AG04450 (cell line): Measurements from ENCODE around the gene GEMIN7. TPM values are rescaled to one million over a fixed set of nuclear protein-coding genes. Genes with fewer than 3 reads are reported as not detected.

Experiments
- CTCF ChIA-PET: fragments of 300-600, 350-600 bp; formaldehyde crosslinking; extraction: SDS; loops from one replicate; lab custom pipeline; 2022; ENCODE audit warnings: antibody characterized with exemption, inconsistent platforms; lab: Charles Lee
- POLR2A ChIA-PET: fragments of 350-600 bp; formaldehyde crosslinking; extraction: SDS; loops from one replicate; lab custom pipeline; 2021; ENCODE audit warnings: antibody characterized with exemption, inconsistent platforms; lab: Yijun Ruan, JAX
- DNase-seq: peaks from one replicate; pipeline ENCODE4 v3.0.0-alpha.2; 2011; ENCODE audit warnings: low read depth, low spot score
- H3K27ac ChIP-seq: one replicate; pipeline ENCODE4 v1.5.1; 2012; ENCODE audit warnings: low read depth, low read length, control low read depth
- H3K27me3 ChIP-seq: one replicate; pipeline ENCODE4 v1.6.0; 2012; ENCODE audit warnings: low read length; ENCODE audit not compliant: control insufficient read depth, insufficient read depth
- H3K4me3 ChIP-seq: 2 replicates; pipeline ENCODE4 v1.5.1; 2011; ENCODE audit warnings: mild to moderate bottlenecking, low read depth, low read length, control low read depth
- H3K9me3 ChIP-seq: 2 replicates; pipeline ENCODE4 v1.5.1; 2012; ENCODE audit warnings: low read length; ENCODE audit not compliant: control insufficient read depth, insufficient read depth
- polyA plus RNA-seq: library from polyadenylated mRNA; depleted of rRNA; stranded (reverse); fragments of >200 nt; gene quantifications from 2 replicates; pipeline ENCODE4 v1.2.3, GENCODE V29; 2011
- TF ChIP-seq, protein P1 (sequence below): IDR thresholded peaks from 2 replicates; pipeline ENCODE4 v1.5.1; 2011; ENCODE audit warnings: low read depth, low read length, control low read depth, inconsistent platforms

GEMIN7 gene
- polyA plus RNA-seq, 1 experiment = 20.6 TPM

DNA sequence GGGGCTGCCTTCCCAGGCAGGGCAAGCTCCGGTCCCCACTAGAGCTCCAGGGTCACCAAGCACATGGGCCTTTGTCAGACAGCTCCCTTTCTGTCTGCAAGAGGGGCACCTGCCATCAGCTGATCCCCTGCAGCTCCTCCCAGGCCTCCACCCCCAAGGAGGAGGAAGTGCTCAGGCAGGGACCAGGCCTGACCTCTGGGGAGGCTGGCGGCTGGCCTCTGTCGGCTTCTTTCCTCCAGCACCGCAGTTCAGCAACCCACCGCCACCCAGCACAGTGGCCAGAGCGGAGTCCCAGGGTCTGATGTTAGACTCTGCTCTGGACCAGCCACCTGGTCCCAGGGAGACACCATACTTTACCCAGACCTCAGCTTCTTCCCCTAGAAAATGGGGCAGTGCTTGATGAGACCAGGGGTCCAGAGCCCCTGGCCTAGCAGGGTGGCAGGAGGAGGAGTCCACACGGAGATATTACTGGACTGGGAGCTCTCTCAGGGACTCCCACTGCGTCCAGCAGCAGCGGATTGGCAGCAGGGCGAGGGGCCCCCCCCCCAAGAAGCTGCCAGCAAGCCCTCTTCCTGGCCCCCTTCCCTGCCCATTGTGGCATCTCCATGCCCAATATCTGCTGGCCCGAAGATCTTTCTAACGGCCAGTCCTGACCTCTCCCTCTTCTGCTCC lies 57.6 kb downstream of the GEMIN7 start:
- Histone ChIP-seq H3K9me3 (no peaks in the 10 kb centered on the region), H3K27me3 (no peaks in the 10 kb centered on the region), H3K4me3 (no peak overlapping the region), H3K27ac (no peak overlapping the region)
- TF ChIP-seq, protein P1, sequence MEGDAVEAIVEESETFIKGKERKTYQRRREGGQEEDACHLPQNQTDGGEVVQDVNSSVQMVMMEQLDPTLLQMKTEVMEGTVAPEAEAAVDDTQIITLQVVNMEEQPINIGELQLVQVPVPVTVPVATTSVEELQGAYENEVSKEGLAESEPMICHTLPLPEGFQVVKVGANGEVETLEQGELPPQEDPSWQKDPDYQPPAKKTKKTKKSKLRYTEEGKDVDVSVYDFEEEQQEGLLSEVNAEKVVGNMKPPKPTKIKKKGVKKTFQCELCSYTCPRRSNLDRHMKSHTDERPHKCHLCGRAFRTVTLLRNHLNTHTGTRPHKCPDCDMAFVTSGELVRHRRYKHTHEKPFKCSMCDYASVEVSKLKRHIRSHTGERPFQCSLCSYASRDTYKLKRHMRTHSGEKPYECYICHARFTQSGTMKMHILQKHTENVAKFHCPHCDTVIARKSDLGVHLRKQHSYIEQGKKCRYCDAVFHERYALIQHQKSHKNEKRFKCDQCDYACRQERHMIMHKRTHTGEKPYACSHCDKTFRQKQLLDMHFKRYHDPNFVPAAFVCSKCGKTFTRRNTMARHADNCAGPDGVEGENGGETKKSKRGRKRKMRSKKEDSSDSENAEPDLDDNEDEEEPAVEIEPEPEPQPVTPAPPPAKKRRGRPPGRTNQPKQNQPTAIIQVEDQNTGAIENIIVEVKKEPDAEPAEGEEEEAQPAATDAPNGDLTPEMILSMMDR = no peak
- CTCF ChIA-PET = interaction anchor here (1.4 kb wide), 1 partner anchor 10 kb away, joined by 8 read pairs; no protein-coding TSS in a partner anchor
- POLR2A ChIA-PET = no interaction called here
- DNase-seq = no peak

DNA sequence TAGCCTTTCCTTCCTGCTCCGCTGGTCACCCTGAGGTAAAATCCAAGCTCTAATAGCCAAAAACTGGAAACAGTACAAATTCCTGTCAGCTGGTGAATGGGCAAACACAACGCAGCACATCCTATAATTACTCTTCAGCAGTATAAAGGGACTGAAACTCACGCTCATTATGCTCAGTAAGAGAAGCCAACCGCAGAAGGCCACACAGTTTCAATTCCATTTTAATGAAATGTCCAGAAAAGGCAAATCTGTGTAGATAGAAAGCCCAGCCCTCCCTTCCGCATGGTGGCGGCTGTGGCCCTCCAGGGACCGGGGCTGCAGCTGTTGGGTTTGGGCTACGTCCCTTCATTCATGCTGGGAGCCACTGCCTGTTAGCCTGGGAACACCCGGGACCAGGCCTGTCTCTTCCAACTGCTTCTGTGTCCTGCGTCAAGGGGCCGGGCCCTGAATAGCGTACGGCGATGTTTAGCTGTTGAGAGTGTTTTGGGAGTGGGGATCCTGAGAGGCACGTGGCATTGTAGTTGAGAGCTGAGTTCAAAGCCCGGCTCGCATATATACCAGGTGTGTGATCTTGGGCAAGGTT lies 58.2 kb downstream of the GEMIN7 start:
- no peak for DNase-seq
- no peaks in the 10 kb centered on the region for H3K9me3 ChIP-seq
- H3K27ac ChIP-seq = no peak overlapping the region
- no peak overlapping the region for H3K4me3 ChIP-seq
- ChIA-PET CTCF (interaction anchor here (1.1 to 1.4 kb wide), 2 partner anchors 11 to 14 kb away, joined by 5 to 8 read pairs; no protein-coding TSS in a partner anchor), POLR2A (no interaction called here)
- TF ChIP-seq, protein P1 = no peak
- H3K27me3 ChIP-seq = no peaks in the 10 kb centered on the region

DNA sequence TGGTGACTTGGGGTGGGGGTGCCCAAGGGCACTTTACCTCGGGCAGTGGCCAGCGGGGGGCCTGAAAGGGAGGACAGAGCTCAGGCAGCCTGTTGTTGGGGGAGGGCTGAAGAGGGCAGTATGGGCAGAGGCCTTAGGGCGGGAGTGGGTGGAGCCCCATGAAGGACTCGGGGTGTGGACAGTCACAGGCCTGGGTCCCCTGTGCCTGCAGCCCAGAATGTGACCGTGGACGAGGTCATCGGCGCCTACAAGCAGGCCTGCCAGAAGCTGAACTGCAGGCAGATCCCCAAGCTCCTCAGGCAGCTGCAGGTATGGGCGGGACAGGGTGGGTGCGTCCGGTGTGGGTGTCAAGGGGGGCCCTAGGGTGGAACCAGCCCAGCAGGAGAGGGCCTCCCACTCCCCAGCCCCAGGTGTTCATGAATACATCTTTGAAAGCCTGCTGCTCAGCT lies 59.3 kb downstream of the GEMIN7 start:
- Histone ChIP-seq H3K27ac (no peak overlapping the region), H3K27me3 (no peaks in the 10 kb centered on the region), H3K9me3 (no peaks in the 10 kb centered on the region; the same call in 1 of the 2 replicates), H3K4me3 (no peak overlapping the region)
- TF ChIP-seq, protein P1 = no peak
- POLR2A ChIA-PET = no interaction called here
- no peak for DNase-seq
- CTCF ChIA-PET = interaction anchor here (1.1 kb wide), 1 partner anchor 15 kb away, joined by 5 read pairs; no protein-coding TSS in a partner anchor

DNA sequence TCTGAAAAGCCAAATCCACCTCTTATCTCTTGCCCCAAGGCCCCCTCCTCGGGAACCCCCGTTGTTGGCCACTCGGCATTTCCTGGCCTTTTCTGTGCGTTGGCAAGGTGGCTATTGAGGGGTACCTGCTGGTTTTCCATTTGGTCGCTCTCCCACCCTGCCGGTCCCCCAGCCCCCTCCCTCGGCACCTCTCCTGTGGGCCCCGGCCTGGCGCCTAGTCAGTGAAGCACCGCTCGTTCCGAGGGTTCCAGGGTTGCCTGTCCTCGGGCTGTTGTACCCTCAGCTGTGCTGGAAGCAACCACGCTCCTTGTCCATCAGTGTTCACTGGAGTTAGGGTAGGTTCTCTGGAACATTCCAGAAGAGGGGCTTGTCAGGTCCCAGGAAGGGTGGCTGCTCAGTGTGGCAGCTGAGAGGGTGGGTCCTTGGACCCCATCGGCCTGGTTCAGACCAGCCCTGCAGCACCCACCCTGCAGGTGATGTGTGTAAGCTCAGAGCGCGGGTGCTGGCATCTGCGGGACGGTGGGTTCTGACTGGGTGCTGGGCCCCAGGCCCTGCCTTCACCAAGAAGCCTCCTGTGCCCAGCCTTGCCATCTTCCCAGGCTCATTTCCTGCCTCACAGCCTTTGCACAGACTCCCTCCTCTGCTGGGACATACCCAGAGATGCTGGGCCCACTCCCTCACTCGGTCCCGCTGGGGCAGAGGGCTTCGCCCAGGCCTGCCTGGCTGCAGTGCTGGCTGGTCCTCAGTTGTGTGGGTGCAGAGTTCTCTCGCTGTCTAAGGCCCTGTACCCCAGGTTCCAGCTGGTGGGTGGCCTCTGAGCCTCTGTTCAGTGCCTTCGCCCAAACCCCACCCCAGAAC lies 60.5 kb downstream of the GEMIN7 start:
- no peak overlapping the region for H3K27ac ChIP-seq
- H3K9me3 ChIP-seq = no peaks in the 10 kb centered on the region; the same call in 1 of the 2 replicates
- TF ChIP-seq, protein P1 = no peak
- DNase-seq = no peak
- H3K27me3 ChIP-seq = no peaks in the 10 kb centered on the region
- CTCF ChIA-PET = interaction anchor here (0.5 kb wide), 1 partner anchor 1711 kb away, joined by 5 read pairs; no protein-coding TSS in a partner anchor
- POLR2A ChIA-PET = no interaction called here
- no peak overlapping the region for H3K4me3 ChIP-seq
